Activated CD4-positive, alpha-beta T cell treated with anti-CD3 and anti-CD28 coated beads, Interleukin-2, amount 50 U/mL, for 16 hours (primary cell): ENCODE data around the gene C3orf18.

Experiments
- DNase-seq: peaks from one replicate; pipeline ENCODE4 v3.0.0-alpha.2; 2020

Gene C3orf18

DNA sequence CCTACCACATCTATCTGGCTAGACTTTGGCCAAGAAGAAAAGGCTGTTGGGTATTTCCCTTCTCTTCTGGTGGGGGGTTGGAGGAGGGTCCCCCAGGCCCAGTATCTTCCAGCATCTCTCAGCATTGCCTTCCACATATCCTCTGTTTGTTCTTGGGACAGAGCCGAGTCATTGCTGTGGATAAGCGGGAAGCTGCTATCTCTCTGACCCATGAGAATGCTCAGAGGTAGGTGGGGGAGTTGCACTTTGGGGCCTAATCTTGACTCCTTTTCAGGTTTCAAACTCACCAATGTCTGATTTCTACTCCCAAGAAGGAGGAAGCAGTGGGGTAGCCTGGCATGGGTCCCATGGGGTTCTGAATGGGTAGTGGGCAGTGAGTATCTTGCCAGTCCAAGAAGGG lies 9.8 kb upstream of the C3orf18 start:
- no peak for DNase-seq

DNA sequence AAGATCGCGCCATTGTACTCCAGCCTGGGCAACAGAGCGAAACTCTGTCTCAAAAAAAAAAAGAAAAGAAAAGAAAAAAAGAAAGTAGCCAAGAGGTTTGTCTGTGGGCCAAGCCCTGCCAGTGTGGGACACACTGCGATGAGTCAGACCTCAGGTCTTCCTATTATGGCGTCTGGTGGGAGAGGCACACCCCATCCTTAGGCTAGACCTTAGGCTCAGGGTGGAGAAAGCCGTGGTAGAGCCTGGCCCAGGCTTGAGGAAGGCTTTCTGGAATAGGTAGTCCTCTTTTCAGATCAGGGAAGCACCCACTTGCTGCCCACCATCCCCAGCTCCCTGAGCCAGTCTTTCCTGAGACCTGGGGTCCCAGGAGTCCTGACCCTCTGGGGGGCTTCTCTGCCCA lies 7.8 kb upstream of the C3orf18 start:
- no peak for DNase-seq

DNA sequence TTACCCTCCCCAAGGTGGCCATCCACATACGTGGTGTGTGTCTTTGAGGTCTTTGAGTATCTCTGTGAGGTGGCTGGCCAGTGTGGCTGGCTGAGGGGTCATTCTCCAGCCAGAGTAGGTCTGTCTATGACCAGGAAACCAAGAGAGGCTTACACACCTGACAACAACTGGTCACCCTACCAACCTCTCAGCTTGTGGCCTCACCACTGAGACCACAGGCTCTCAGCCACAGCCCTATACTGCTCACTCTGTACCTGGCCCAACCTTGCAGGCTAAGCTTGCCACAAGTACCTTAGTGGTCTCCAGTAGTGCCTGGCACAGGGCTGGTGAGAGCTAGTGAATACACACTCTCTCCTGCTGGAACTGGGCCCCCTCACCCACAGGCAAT lies 6.9 kb upstream of the C3orf18 start:
- DNase-seq: peak; percentile 50

DNA sequence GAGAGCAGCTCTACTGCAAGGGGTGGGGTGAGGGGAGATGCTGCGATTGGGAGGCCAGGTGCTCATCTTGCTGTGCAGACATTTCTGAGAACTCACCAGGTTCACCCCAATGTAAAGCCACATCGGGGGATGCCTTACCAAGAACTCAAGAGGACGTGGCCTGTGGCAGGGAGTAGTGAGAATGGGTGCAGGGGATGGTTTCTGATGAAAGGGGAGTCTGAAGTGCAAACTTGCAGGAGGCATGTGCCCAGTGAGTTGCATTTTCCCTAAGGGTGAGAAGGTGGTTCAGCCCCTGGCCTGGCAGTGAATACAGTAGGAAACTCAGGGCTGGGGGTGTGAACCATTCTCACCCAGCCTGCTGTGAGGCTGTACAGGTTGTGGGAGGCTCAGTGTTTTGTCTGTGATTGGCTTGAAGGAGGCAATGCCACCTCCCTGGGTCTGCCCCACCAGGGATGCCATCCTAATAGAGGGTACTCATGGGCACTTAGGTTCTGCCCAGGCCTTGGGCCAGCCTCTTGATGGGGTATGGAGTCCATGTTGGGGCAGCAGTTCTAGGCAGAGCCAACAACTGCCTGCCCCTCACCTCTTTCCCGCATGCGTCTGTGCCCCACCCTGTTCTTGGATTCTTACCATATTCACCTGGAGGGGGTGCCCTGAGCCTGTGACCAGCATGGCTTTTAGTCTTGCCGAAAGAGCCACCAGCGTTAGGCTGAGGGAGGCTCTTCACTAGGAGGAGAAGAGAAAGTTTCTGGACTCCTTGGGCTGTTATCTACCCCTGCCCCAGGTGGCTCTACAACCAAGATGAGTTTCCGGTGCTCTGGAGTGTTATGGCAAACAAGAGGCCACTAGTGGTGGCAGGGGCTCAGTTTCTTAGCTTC lies 6.3 kb upstream of the C3orf18 start:
- peak; percentile 94 for DNase-seq

DNA sequence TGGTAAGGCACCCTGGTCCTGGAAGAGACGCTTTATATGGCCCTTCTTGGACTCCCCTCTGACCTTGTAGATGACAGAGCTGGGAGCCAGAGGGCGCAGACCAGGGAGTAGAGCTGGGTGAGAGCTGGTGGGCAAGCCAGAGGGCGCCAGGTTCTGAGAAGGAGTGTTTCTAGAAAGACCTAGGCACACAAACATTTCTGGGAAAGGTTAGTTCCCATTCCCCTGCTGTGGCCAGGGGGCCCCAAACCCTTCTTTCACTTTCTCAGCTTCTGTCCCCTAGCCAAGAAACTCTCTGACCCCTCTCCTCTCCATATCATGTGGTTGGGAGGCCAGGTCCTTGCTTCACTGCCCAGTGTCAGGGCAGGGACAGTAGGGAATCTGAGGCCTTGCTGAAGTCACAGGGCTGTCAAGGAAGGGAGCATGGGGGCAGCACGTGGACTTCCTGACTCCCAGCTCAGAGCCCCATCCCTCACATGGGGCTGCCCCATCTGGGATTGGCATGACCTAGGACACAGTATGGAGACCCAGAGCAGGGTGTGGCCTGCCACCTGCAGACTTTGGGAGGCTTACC lies 5.3 kb upstream of the C3orf18 start:
- DNase-seq: peak; percentile 76

DNA sequence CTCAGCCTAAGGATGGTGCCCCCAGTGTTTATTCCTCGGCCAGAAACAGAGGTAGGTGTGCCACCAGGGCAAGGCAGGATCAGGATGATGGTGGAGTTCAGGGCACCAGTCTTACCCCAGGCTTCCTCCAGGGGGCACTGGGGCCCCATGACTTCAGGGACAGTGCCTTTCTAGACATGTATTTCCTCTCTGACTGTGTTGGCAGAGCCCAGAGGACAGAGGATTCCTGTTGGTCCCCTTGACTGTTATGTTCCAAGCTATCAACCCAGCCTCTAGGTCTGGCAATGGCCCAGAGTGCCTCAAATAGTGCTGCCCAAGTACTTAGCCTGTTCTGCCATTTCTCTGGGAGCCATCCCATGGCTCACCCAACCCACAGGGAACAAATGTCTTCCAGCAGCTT lies 4.6 kb upstream of the C3orf18 start:
- DNase-seq: peak; percentile 92

DNA sequence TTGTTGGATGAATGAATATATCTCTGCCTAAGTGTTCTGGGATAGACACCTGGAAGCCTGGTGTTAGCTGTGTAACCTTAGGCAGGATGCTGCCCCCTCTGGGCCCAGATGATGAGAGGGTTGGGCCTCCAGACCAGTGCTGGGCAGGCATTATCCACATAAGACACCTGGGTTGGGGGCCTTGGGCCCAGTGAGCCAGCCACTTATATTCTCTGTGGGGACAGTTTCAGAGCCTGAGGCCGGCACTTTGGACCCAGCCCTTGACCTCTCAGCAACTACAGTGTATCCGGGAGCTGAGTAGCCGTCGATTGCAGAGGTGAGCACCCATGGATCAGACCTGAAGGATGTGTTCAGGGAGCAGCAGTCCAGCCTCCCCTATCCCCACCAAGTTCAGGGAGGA lies 3.9 kb upstream of the C3orf18 start:
- no peak for DNase-seq

DNA sequence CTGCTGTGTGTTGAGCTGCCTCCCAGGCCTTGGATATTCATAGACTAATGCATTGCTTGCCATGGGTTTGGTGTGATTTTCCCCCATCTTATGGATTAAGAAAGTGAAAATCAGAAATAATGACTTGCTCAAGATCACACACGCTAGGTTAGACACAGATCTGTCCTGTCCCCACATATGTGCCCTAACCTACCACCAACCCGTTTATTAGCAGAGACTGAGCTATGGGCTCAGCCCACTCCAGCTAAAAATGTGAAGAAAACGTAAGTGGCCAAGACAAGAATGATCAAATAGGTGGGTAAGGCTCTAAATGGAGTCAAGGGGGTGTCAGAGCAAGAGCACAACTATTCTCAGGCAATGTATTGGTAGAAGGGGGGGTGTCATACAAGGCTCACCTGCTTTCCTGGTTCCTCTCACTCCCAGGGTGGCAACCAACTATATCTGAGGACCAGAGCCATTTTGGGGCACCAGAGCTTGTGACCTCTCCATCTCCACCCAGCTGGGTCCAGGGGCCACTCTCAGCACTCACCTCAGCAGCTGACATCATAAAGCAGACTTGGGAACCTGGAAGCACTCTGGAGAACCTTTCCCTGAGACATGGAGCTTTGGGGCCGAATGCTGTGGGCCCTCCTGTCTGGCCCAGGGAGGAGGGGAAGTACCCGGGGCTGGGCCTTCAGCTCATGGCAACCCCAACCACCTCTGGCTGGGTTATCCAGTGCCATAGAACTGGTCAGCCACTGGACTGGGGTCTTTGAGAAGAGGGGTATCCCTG lies 3.1 kb upstream of the C3orf18 start:
- DNase-seq: no peak

DNA sequence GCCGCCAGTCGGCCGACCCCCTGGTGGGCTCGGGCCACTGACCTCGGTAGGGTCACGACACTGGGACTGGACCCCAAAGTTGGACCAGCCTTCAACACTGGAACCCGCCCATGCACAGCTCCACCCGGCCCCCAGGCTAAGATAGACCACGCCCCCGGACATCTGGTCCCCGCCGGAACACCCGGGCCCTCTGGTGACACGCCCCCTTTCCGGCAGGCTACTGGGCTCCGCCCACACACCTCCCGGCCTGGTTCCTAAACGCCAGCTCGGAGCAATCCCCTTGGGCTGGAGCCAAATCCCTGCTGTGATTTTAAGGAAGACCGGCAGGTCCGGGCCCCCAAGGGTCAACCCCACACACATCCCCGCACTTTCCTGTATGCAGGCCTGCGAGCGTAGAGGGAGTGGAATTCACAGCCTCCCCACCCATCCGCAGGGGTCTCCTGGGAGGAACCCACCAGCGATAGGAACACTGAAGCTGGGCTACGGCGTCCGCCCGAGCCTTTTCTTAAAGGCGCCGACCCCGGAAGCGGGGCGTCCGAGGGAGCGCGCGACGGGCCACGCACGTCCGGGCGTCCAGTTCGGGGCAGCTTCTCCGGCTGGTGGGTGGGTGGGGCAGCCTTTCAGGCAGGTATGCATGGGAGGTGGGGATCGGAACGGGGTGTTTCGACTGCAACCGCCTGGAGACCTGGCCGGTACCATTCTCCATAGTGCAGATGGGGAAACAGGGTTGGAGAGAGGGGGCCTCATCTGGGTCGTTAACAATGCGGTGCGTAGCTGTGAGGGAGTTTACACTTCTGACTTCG lies 1.6 kb upstream of the C3orf18 start, which contains the start of gene HEMK1:
HEMK1 (plus strand) TSS at position 576 of the 803 bp plus-strand sequence. CDS start 1,583 bp downstream, outside the sequence.
- peak; percentile 97 for DNase-seq

DNA sequence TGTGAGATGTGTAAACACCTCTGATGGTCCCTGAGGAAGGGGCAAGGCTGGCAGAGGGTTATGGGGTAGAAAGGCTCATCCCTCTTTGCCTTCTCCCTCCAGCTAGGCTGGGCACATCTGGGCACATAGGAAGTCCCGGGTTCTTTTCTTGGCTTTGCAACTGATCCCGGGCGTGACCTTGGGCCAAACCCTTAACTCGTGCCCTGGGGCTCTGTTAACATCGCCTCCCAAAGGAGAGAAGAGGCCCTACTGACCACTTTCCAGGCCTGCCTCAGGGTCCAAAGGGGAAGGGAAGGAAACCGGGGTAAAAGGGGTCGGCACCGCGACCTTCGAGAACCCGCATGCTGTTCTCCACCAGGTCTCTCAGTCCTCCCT lies 549 bp downstream of the C3orf18 start:
- no peak for DNase-seq

DNA sequence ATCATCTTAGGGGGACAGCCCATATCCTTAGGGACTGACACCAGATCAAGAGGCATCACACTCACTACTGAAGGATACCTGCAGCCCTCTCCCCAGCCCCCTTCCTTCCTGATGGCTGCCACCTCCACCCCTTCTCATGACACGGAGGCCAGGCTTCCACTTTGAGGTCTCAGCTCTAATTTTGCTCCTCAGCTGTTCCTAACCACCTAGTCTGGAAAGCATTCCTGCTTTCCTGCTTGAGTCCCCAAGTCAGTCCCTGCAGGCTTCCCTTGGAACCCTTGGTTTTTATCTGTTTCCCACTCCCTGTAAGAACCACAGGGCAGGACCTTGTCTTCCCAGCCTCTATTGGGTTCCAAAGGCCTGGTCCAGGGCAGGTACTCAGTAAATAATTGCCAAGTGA lies 3.2 kb downstream of the C3orf18 start:
- DNase-seq: no peak

DNA sequence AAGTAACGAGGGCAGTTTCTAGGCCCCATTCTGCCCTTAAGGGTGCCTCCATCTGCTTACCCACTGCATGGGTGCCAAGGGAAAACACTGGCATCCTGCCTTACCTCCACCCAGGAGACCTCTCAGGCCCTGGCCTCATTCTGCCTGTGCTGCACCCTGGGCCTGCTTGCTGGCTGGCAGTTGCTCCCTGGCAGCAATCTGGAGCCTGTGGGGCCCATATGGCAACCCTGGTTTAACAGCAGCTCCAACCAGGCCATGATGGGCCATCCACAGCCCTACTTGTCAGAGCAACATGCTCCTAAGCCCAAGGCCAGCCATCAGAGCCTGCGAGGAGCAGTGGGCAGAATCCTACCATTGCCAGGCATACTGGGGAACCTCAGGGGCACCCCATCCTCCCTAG lies 3.7 kb downstream of the C3orf18 start:
- DNase-seq: no peak

DNA sequence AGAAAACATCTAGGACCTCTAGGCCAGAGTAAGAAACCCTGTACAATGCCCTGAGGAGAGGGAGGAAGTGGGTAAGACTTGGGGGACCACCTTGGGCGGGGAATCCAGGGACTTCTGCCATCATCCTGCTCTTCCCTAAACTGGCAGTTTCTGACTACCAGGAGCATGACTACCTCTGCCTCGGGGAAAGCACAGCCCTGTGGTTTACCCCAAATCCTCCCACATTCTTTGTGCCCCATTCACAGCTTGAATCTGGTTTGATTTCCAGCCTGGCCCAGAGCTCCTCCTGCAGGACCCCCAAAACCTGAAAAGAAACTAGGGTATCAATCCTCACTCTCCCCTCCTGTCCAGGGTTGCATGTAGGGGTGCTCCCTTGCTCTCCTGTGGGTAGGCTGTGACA lies 4.7 kb downstream of the C3orf18 start:
- no peak for DNase-seq

DNA sequence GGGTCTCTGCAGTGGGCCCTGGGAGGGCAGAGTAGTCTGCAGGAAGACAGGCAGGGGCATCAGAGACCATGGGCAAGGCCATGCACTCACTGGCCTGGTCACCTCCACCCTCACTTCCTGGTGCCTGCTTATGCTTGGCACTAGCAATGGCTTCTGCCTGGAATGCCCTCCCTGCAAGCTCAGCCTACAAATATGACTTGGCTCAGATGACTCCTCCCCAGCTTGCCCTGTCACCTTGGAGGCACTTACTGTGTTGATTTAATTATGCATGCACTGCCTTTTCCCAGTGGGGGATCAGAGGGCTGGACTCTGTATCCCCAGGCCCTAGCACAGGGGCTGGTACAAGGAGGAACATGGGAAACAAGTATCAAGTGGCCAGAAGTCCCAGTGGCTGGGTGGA lies 7.8 kb downstream of the C3orf18 start:
- no peak for DNase-seq

DNA sequence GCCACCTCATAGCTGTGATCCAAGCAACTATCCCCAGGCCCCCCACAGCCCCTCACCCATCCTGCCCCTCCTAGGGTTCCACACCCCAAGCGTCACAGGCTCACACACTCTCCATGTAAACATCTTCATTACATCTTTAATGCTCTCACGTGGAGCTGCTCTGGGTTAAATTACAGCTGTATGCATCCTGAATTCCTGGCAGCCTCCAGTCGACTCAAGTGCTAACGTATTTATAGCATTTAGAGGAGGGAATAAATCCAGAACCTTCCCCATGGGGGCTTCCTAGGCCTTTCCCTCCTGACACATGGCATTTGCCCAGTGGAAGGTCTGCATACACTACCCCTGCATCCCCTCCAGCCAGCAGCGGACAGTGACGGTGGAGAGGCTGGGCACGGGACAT lies 9.6 kb downstream of the C3orf18 start:
- no peak for DNase-seq

DNA sequence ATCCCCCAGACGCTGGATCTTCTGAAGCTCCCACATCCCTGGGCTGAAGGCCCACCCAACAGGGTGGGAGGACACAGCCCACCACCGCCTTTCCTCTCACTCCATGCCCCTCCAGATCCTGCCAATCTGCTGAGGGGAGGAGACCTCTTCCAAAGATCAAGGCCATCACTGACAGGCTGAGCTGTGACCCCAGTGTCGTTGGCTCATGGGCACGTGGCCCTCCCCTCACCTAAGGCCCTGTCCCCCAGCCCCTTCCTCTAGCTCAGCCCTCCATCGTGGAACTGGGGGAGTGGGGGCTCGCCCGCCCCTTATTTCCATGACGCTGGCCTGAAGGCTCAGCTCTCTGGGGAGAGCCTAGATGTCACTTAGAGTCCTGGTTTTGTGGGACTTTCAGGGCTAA lies 10.4 kb downstream of the C3orf18 start:
- DNase-seq: no peak

DNA sequence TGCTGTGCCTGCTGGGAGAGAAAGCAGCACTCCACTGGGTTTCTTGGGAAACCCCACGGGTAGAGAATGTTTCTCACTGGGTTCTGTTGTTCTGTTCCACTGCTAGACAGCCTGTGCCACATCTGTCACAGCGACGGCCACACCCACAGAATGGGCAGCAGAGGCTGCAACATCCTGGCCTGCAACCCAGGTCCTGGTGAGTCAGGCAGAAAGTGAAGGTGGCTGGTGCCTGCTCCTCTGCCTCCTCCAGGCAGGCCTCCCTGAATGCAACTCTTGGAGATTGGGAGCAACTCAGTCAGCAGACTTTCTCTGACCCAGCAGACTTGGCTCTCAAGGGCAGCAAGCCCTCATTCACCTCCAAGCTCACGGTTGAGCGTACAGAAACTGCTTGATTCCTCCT lies 13.0 kb downstream of the C3orf18 start:
- DNase-seq: no peak

DNA sequence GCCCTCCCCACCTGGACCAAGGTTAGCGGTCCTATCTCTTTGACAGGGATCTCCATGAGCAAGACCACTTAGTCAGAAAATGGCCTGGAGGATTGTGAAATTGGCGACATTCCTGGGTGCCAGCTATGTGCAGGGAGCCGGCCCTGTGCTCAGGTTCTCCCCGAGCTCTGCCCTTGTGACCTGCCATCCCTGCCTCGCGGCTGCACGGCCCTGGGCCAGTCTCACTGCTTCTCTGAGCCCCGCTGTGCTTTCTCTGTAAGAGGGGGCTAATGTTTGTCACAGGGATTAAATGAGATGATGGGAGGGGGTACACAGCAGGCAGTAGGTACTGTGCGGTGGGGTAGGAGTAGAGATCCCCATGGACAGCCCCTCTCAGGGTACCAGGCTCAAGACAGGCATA lies 14.9 kb downstream of the C3orf18 start:
- DNase-seq: no peak

DNA sequence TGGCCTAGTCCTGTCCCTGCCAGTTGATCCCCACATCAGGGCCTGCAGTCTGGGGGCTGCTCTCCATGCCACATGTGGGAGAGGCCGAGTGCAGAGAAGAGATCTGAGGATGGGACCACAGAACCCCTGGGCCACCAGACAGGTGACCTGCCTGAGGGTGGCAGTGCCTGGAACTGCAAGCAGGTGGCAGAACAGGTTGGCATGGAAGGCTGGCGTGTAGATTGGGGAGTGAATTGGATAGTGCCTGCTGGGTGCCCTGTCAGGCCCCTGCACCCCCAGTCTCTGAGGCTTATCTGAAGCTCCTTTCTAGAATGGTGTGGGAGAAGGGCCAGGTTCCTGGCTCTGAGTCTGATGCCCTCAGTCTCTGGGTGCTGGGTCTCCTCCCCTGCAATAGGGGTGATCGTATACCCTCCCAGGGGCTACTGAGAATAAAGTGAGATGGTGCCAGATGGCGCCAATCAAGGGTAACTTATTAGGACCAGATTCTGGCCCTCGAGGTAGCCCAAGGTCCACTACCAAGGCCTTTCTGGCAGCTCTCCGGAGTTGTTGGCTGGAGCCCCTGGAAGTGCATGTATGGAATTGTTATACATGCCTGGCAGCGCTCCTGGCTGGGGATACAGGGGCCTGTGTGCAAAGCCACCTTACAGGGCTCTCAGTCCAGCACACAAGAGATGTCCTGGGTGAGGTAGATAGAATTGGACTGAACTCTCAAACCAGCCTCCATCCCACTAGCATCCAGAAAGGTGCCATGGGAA lies 15.7 kb downstream of the C3orf18 start:
- DNase-seq: no peak

DNA sequence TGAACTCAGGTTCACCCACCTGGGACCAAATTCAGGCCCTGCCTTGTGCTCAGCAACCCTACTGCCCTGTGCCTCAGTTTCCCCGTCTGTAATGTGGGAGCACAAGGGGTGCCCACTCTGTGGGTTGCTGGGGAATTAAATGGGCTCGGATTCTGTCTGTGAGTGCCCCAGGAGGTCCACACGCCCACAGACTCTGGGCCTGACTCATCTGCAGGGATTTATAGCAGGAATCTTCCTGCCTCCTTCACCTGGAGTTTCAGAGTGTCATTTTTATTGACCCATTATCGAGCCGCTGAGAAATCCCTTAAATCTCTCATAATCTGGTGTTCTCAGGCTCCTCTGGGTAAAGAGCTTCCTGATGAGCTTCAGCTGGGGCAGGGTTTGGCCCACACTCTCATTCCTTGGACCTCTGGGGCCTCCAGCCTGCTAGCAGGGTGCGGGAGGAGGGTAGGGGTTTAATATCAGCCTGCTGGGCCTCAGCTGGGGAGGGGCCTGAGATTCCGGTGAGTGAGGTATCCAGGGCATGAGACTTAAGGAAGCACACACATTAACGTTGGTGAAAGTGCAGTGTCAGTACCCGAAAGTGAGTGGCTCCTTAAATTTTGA lies 16.4 kb downstream of the C3orf18 start:
- DNase-seq: no peak

DNA sequence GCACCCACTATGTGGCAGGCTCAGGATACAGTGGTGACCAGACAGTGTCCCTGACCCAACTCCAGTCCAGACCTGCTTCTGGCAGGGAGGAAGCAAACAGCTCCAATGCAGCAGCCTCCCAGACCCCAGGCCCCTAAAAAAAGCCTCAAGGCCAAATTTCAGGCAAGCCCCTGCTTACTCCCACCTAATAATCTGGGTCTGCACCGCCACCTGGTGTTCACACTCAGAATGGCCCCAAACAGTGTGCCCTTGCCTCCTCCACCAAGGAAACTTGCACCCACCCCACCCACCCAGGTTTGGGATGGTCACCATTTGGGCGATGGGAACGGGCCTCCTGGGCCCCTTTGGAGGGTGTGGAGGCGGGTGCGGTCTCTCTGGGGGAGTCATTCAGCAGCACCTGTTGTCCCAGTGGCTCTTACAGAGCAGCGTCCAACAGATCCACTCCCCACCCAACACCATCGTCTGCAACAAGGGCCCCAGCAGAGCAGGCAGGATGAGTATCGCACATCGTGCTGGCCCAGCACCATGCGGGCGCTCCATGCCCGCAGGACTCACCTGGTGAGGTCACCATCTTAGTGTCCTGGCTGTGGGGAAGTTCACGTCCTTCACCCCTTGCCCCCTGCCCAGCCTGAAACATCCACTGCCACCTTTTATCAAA lies 17.3 kb downstream of the C3orf18 start:
- DNase-seq: peak; percentile 52
